Bronchial smooth muscle cell (primary cell): ENCODE data around the gene BARD1. TPM values are rescaled to one million over a fixed set of nuclear protein-coding genes. Genes with fewer than 3 reads are reported as not detected.

Experiments used
- total RNA-seq: library from RNA; depleted of rRNA; stranded (reverse); fragments of >200 nt; gene quantifications from 2 replicates; pipeline ENCODE4 v1.2.1, GENCODE V29; 2014

BARD1 gene
- total RNA-seq: 19.2 and 22.2 TPM in 2 replicates

GRCh38 chr2:214808981-214809750, at the start of gene BARD1:
BARD1 (minus strand) TSS chr2:214809683; CDS start chr2:214809569, 114 bp downstream.

